ENCODE measurements around the gene MPZL1.

Gene MPZL1

GRCh38 chr1:167751676-167752075 is 29.9 kb downstream of the MPZL1 start:
- no peak for DNase-seq (ENCODE audit: low spot score)

GRCh38 chr1:167752219-167752985 is 30.6 kb downstream of the MPZL1 start:
- DNase-seq (ENCODE audit: low spot score) = no peak

- DNase-seq (ENCODE audit: low spot score) = no peak
Observed at GRCh38 chr1:167755654-167756053, 33.9 kb downstream of the MPZL1 start.

GRCh38 chr1:167756730-167757405 is 35.1 kb downstream of the MPZL1 start:
- no peak for DNase-seq (ENCODE audit: low spot score)

- DNase-seq (ENCODE audit: low spot score) = no peak
Observed at GRCh38 chr1:167757433-167758309, 35.9 kb downstream of the MPZL1 start.

GRCh38 chr1:167761400-167761799 is 39.6 kb downstream of the MPZL1 start:
- no peak for DNase-seq (ENCODE audit: low spot score)

GRCh38 chr1:167762061-167762746 is 40.4 kb downstream of the MPZL1 start:
- DNase-seq (ENCODE audit: low spot score) = no peak

GRCh38 chr1:167763525-167764220 is 41.9 kb downstream of the MPZL1 start:
- no peak for DNase-seq (ENCODE audit: low spot score)

GRCh38 chr1:167764458-167765330 is 42.9 kb downstream of the MPZL1 start:
- no peak for DNase-seq (ENCODE audit: low spot score)

GRCh38 chr1:167765496-167765895 is 43.7 kb downstream of the MPZL1 start:
- no peak for DNase-seq (ENCODE audit: low spot score)

- no peak for DNase-seq (ENCODE audit: low spot score)
Observed at GRCh38 chr1:167766538-167766937, 44.8 kb downstream of the MPZL1 start.

- no peak for DNase-seq (ENCODE audit: low spot score)
Observed at GRCh38 chr1:167767761-167768160, 46.0 kb downstream of the MPZL1 start.

- DNase-seq (ENCODE audit: low spot score) = no peak
Observed at GRCh38 chr1:167770127-167770526, 48.3 kb downstream of the MPZL1 start.

- no peak for DNase-seq (ENCODE audit: low spot score)
Observed at GRCh38 chr1:167772436-167772835, 50.7 kb downstream of the MPZL1 start.

GRCh38 chr1:167773516-167773915 is 51.7 kb downstream of the MPZL1 start:
- DNase-seq (ENCODE audit: low spot score) = no peak

- DNase-seq (ENCODE audit: low spot score) = no peak
Observed at GRCh38 chr1:167774710-167775109, 52.9 kb downstream of the MPZL1 start.

- no peak for DNase-seq (ENCODE audit: low spot score)
Observed at GRCh38 chr1:167775178-167775577, 53.4 kb downstream of the MPZL1 start.

GRCh38 chr1:167776151-167776550 is 54.4 kb downstream of the MPZL1 start:
- DNase-seq (ENCODE audit: low spot score) = no peak

GRCh38 chr1:167776616-167777268 is 55.0 kb downstream of the MPZL1 start:
- DNase-seq (ENCODE audit: low spot score) = no peak

GRCh38 chr1:167777269-167777650 is 55.5 kb downstream of the MPZL1 start:
- DNase-seq (ENCODE audit: low spot score) = no peak
